B cell (primary cell): ENCODE data around the gene AOPEP. TPM values are rescaled to one million over a fixed set of nuclear protein-coding genes. Genes with fewer than 3 reads are reported as not detected.

ENCODE experiments used
- ATAC-seq: fragments of 200-7000 bp; cut with Tn5 transposase; one replicate; pipeline ENCODE4 v1.10.0; 2021; ENCODE audit warnings: low read depth, mild to moderate bottlenecking, moderate number of reproducible peaks, moderate library complexity
- CTCF ChIA-PET: fragments of 350-600 bp; sonication (Branson Sonifier 250); formaldehyde crosslinking; loops from one replicate; lab custom pipeline; 2021; ENCODE audit warnings: antibody characterized with exemption, inconsistent platforms; lab: Charles Lee
- POLR2A ChIA-PET: fragments of 350-600 bp; sonication (Branson Sonifier 250); formaldehyde crosslinking; loops from one replicate; lab custom pipeline; 2021; ENCODE audit warnings: antibody characterized with exemption; lab: Charles Lee
- DNase-seq: peaks from one replicate; pipeline ENCODE4 v3.0.0; 2013
- H2AFZ ChIP-seq: 2 replicates; pipeline ENCODE4 v1.6.1; 2012; ENCODE audit warnings: mild to moderate bottlenecking, low read depth, low read length; ENCODE audit not compliant: insufficient read depth, poor library complexity, severe bottlenecking
- H3K27ac ChIP-seq, 2 donors: 1 replicate in 1 of 2; 2 replicates in 1 of 2; pipeline ENCODE4 v1.5.1; 2012 to 2013; ENCODE audit warnings: low read length in 2 of 2, mild to moderate bottlenecking in 2 of 2, moderate library complexity in 1 of 2
- H3K27me3 ChIP-seq, 4 experiments: fragments of 200-600 bp in 1 of 4; sonication (generic) in 1 of 4; replicated peaks in 1 of 4; 1 replicate in 2 of 4; 2 replicates in 2 of 4; pipeline versions ENCODE4 v1.6.1 to v1.7.0; 2013 to 2016; ENCODE audit warnings: low read length in 3 of 4, mild to moderate bottlenecking in 2 of 4, mixed read lengths in 1 of 4, moderate library complexity in 1 of 4; ENCODE audit not compliant: insufficient read depth in 4 of 4, control insufficient read depth in 3 of 4; ENCODE audit errors: control extremely low read depth in 1 of 4
- H3K36me3 ChIP-seq, 2 experiments: replicated peaks in 1 of 2; 1 replicate in 1 of 2; 2 replicates in 1 of 2; pipeline versions ENCODE4 v1.6.1 to v1.7.1; 2013; ENCODE audit warnings: low read length in 1 of 2; ENCODE audit not compliant: insufficient read depth in 2 of 2, control insufficient read depth in 1 of 2; ENCODE audit errors: control extremely low read depth in 1 of 2, extremely low read depth in 1 of 2
- H3K4me1 ChIP-seq, 2 donors: fragments of 200-600 bp in 1 of 2; sonication (generic) in 1 of 2; 1 replicate in 1 of 2; 2 replicates in 1 of 2; pipeline versions ENCODE4 v1.5.1 to v1.6.1; 2013 to 2017; ENCODE audit warnings: low read length in 2 of 2; ENCODE audit not compliant: control insufficient read depth in 2 of 2, insufficient read depth in 2 of 2
- H3K4me2 ChIP-seq: replicated peaks from 2 replicates; pipeline ENCODE3; 2012; ENCODE audit warnings: mild to moderate bottlenecking, low read depth, low read length; ENCODE audit not compliant: poor library complexity, severe bottlenecking
- H3K4me3 ChIP-seq, 5 experiments: fragments of 200-600 bp in 1 of 5; sonication (generic) in 1 of 5; 1 replicate in 3 of 5; 2 replicates in 2 of 5; pipeline versions ENCODE4 v1.5.1 to v1.7.0; 2011 to 2016; ENCODE audit warnings: low read length in 4 of 5, mild to moderate bottlenecking in 4 of 5, low read depth in 2 of 5, control low read depth in 1 of 5, moderate library complexity in 1 of 5; ENCODE audit not compliant: insufficient read depth in 1 of 5; ENCODE audit errors: control extremely low read depth in 1 of 5, extremely low read depth in 1 of 5
- H3K79me2 ChIP-seq: fragments of 200-600 bp; sonication (generic); one replicate; pipeline ENCODE4 v1.6.0; 2016; ENCODE audit warnings: low read length; ENCODE audit not compliant: control insufficient read depth, insufficient read depth
- H3K9ac ChIP-seq: fragments of 200-600 bp; sonication (generic); 2 replicates; pipeline ENCODE4 v1.6.1; 2017; ENCODE audit warnings: mild to moderate bottlenecking, low read length, moderate library complexity
- H3K9me3 ChIP-seq, 3 donors: one replicate each; pipeline versions ENCODE4 v1.6.1 to v1.7.1; 2013; ENCODE audit warnings: low read length in 2 of 3; ENCODE audit not compliant: control insufficient read depth in 2 of 3, insufficient read depth in 1 of 3; ENCODE audit errors: control extremely low read depth in 1 of 3
- H4K20me1 ChIP-seq: 2 replicates; pipeline ENCODE4 v1.6.0; 2012; ENCODE audit warnings: mild to moderate bottlenecking, low read length; ENCODE audit not compliant: insufficient read depth, control insufficient read depth, poor library complexity, severe bottlenecking
- H3K27ac Mint-ChIP-seq: one replicate; pipeline ENCODE4 v1.8.0; 2021; ENCODE audit warnings: mixed read lengths
- H3K27me3 Mint-ChIP-seq: one replicate; pipeline ENCODE4 v1.8.0; 2021; ENCODE audit warnings: mixed read lengths
- H3K4me1 Mint-ChIP-seq: one replicate; pipeline ENCODE4 v1.8.0; 2021; ENCODE audit warnings: mixed read lengths
- H3K4me3 Mint-ChIP-seq: one replicate; pipeline ENCODE4 v1.8.0; 2021; ENCODE audit warnings: mixed read lengths
- H3K9me3 Mint-ChIP-seq: one replicate; pipeline ENCODE4 v1.8.0; 2022; ENCODE audit warnings: mixed read lengths; ENCODE audit not compliant: insufficient read depth
- EZH2 ChIP-seq: IDR thresholded peaks from 2 replicates; pipeline ENCODE4 v1.6.1; 2012; ENCODE audit warnings: borderline replicate concordance, low read depth, mild to moderate bottlenecking, moderate library complexity, low read length; ENCODE audit not compliant: insufficient read depth, poor library complexity, severe bottlenecking
- WGBS: methylation state at CpG from one replicate; pipeline ENCODE4 v1.1.5; 2013; ENCODE audit warnings: missing lambda C conversion rate; ENCODE audit not compliant: insufficient coverage; 5-methylcytosine and 5-hydroxymethylcytosine counted together
- intact Hi-C: fragments of 100-400 bp; cut with micrococcal nuclease; formaldehyde crosslinking; loops from one replicate; pipeline ENCODE4 v1.10.0; 2022
- polyA plus RNA-seq: library from polyadenylated mRNA; depleted of rRNA; stranded (reverse); fragments of >200 nt; gene quantifications from 2 replicates; pipeline ENCODE4 v1.2.3, GENCODE V29; 2012
- total RNA-seq, 2 donors: library from RNA; stranded (reverse); fragments of 120-200 nt in 1 of 2; gene quantifications; 1 replicate in 1 of 2; 2 replicates in 1 of 2; pipeline versions ENCODE4 v1.2.3 to v1.2.4, GENCODE V29; 2013 to 2022
- TF ChIP-seq, protein P1 (sequence below): fragments of 200-600 bp; IDR thresholded peaks from one replicate; pipeline ENCODE4 v1.8.0; 2022; ENCODE audit warnings: antibody characterized with exemption, mild to moderate bottlenecking

The AOPEP gene
- total and polyA plus RNA-seq, 2 donors (not counting 1 experiment from before 2014, with no cell fraction given), result 5.1 to 35.8 TPM

GRCh38 chr9:94770334-94770733 is 43.8 kb downstream of the AOPEP start:
- Histone ChIP-seq H3K27me3 (no peaks in the 10 kb centered on the region), H3K79me2 (peaks cover 7% of the 10 kb centered on the region), H3K9me3 (peaks cover 0 to 4% (median 0%) of the 10 kb centered on the region in 3 donors), H3K4me1 (no peaks in the 10 kb centered on the region), H3K4me3 (no peak overlapping the region), H4K20me1 (no peaks in the 10 kb centered on the region), H3K4me2 (no peak overlapping the region), H3K36me3 (no peaks in the 10 kb centered on the region), H2AFZ (no peak overlapping the region), H3K9ac (no peak overlapping the region), H3K27ac (no peak overlapping the region)
- intact Hi-C loops, result no loop called here
- no peaks in the 10 kb centered on the region for H3K27me3 Mint-ChIP-seq
- no peak overlapping the region for H3K27ac Mint-ChIP-seq
- H3K9me3 Mint-ChIP-seq, result no peaks in the 10 kb centered on the region
- TF ChIP-seq, protein P1, sequence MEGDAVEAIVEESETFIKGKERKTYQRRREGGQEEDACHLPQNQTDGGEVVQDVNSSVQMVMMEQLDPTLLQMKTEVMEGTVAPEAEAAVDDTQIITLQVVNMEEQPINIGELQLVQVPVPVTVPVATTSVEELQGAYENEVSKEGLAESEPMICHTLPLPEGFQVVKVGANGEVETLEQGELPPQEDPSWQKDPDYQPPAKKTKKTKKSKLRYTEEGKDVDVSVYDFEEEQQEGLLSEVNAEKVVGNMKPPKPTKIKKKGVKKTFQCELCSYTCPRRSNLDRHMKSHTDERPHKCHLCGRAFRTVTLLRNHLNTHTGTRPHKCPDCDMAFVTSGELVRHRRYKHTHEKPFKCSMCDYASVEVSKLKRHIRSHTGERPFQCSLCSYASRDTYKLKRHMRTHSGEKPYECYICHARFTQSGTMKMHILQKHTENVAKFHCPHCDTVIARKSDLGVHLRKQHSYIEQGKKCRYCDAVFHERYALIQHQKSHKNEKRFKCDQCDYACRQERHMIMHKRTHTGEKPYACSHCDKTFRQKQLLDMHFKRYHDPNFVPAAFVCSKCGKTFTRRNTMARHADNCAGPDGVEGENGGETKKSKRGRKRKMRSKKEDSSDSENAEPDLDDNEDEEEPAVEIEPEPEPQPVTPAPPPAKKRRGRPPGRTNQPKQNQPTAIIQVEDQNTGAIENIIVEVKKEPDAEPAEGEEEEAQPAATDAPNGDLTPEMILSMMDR, result no peak
- TF ChIP-seq EZH2, result no peak
- WGBS, result 96% methylated on average over 6 of the region's 6 CpGs
- peaks cover 7% of the 10 kb centered on the region for H3K4me1 Mint-ChIP-seq
- ATAC-seq (no peak), DNase-seq (no peak)
- POLR2A ChIA-PET, result no interaction called here
- no peak overlapping the region for H3K4me3 Mint-ChIP-seq
- CTCF ChIA-PET, result no interaction called here

DNA sequence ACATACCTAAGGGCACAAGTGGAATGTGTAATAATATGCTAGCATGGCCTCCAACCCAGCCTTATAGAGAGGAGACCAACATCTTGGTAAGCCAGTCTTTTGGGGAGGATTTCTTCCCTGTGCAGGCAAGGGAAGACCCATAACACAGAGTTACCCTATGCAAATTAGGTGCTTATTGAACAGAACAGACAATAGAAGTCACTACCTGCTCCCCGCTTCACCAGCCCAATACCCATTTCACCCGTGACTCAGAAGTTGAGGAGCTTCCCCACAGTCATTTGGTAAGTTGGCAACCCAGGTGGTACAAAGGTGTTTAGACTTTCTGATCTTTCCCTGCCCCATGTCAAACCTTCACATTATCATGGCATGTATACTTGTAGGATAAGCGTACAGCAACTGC is 44.6 kb downstream of the AOPEP start:
- H3K9me3 Mint-ChIP-seq, result no peaks in the 10 kb centered on the region
- Histone ChIP-seq H3K36me3 (no peaks in the 10 kb centered on the region), H3K4me2 (no peak overlapping the region), H3K27me3 (no peaks in the 10 kb centered on the region), H3K79me2 (peaks cover 7% of the 10 kb centered on the region), H3K9ac (no peak overlapping the region), H4K20me1 (no peaks in the 10 kb centered on the region), H3K9me3 (peaks cover 0 to 3% (median 0%) of the 10 kb centered on the region in 3 donors), H3K4me3 (no peak overlapping the region), H3K4me1 (no peaks in the 10 kb centered on the region), H2AFZ (no peak overlapping the region), H3K27ac (no peak overlapping the region)
- DNase-seq (no peak), ATAC-seq (no peak)
- TF ChIP-seq EZH2, result no peak
- TF ChIP-seq, protein P1, result no peak
- H3K27me3 Mint-ChIP-seq, result no peaks in the 10 kb centered on the region
- CTCF ChIA-PET, result interaction anchor here (1.4 kb wide), 1 partner anchor 89 kb away, joined by 6 read pairs; no protein-coding TSS in a partner anchor
- no peak overlapping the region for H3K4me3 Mint-ChIP-seq
- intact Hi-C loops, result no loop called here
- 92% methylated on average over 1 of the region's 3 CpGs for WGBS
- H3K4me1 Mint-ChIP-seq, result peaks cover 7% of the 10 kb centered on the region
- H3K27ac Mint-ChIP-seq, result no peak overlapping the region
- POLR2A ChIA-PET, result no interaction called here
